PC-3 (cell line): ENCODE results near the gene RAPGEF3.

Experiments
- CTCF ChIP-seq: fragments of 300-600 bp; sonication (generic); conservative IDR thresholded peaks from 2 replicates; pipeline ENCODE4 v1.5.1; 2017; ENCODE audit warnings: antibody characterized with exemption, low read depth, mild to moderate bottlenecking, low read length
- EZH2 ChIP-seq: fragments of 300-600 bp; sonication (generic); IDR thresholded peaks from one replicate; pipeline ENCODE4 v1.6.1; 2017; ENCODE audit warnings: antibody characterized with exemption, mild to moderate bottlenecking, low read length; ENCODE audit not compliant: unreplicated experiment

- no peak for TF ChIP-seq CTCF
- TF ChIP-seq EZH2: no peak
Observed at GRCh38 chr12:47757364-47757839, 1.3 kb downstream of the RAPGEF3 start.
